GM12801 (cell line): ENCODE results near the gene SRMS.

ENCODE experiments used
- CTCF ChIP-seq: IDR thresholded peaks from one replicate; pipeline ENCODE4 v1.5.1; 2011; ENCODE audit warnings: control low read depth; ENCODE audit not compliant: insufficient read length; ENCODE audit errors: extremely low read depth

Gene SRMS

DNA sequence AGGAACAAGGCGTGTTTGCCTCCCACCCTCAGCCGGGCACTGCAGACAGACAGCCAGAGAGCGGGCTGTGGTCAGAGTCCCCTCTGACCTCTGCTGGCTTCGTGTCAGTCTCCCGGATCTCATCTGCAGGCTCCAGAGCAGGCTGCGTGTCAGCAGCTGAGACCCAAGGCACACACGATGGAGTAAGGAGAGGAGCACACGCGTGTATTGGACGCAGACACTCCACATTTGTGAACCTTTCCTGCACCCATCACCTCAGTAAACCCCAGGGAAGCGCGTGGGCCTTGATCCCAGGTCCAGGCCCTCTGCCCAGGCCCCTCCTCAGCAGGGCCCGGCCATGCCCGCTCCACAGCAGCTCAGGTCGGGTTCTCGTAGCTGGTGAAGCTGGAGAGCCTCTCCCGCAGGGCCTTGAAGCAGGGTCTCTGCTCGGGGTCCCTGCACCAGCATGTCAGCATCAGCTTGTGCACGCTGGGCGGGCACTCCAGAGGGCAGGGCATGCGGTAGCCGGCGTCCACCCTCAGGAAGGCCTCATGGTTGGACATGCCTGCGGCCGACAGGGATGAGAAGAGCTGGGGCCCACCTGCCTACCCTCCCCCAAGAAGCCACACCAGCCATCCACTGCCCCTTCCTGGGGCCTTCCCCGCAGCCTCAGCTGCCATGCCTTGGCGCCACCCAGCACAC lies 18.2 kb downstream of the SRMS start:
- TF ChIP-seq CTCF = no peak

DNA sequence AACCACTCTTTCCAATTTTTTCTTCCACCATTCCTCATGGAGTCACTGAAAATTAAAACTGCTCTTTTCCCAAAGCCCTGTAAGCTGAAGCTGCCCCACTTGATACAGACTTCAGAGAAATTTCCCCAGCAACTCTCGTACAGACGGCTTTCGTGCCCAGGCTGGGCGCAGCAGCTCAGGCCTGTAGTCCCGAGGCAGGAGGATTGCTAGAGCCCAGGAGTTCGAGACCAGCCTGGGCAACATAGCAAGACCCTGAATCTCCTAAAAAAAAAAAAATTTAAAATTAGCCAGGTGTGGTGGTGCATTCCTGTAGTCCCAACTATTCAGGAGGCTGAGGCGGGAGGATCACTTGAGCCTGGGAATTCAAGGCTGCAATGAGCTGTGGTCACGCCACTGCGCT lies 20.4 kb downstream of the SRMS start:
- TF ChIP-seq CTCF = no peak

GRCh38 chr20:63525971-63526370 lies 21.6 kb downstream of the SRMS start:
- TF ChIP-seq CTCF = no peak

DNA sequence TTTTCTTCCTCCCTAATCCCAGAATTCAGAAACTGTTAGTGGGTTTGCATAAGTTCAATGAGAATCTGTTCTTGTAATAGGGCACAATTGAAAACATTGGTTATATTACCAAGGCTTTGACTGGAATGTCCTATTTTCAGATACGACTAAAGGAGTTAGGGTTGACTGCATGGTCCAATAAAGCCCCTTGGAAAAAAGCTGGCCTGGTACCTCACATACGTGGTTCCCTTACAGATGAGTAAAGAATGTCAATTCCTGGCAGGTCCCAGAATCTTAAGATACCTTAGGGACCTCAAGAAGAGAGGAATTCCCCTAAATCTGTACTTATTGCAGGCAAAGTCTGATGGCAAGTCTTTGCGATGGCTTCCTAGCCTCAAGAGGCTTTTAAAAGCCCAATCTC lies 22.4 kb downstream of the SRMS start:
- TF ChIP-seq CTCF = no peak

DNA sequence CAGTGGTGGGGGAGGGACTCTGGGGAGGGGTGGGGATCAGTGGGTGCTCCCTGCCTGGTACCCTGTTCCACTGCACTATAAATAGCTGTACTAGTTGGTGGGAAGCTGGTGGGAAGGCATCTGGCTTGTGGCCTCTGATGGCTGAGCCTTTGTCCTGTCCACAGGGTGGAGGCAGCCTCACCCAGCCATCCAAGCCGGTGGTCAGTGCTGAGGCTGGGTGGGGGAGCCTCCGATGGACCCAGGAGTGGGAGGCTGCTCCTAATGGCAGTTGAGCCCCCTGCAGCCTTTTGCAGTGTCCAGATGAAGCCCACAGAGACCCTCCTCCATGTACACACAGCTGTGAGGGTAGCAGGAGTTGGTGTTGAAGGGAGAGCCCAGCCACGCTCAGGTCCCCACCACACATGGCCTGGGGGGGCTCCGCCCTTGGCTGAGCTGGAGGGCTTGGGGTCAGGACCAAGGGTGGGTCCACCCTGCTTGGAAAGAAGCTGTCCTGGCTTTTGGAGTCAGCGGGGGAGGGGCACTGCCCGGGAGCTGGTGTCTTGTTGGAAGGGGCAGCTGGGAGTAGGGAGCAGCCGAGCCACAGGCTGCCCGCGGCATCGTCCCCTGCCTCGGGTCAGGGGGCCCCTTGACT lies 24.5 kb downstream of the SRMS start:
- TF ChIP-seq CTCF = no peak

- TF ChIP-seq CTCF = no peak
These were observed 25.3 kb downstream of the SRMS start for GRCh38 chr20:63522091-63522868.

GRCh38 chr20:63521602-63522001 lies 25.9 kb downstream of the SRMS start:
- no peak for TF ChIP-seq CTCF
